BJ (cell line): Measurements from ENCODE around the gene COL4A1. TPM values are rescaled to one million over a fixed set of nuclear protein-coding genes. Genes with fewer than 3 reads are reported as not detected.

ENCODE experiments used
- CTCF ChIA-PET: fragments of 350-600 bp; formaldehyde crosslinking; extraction: SDS; loops from one replicate; lab custom pipeline; 2021; ENCODE audit warnings: antibody characterized with exemption, inconsistent platforms; lab: Yijun Ruan, JAX
- POLR2A ChIA-PET: fragments of 300-600 bp; sonication (Branson Sonifier 250); formaldehyde crosslinking; extraction: SDS; loops from one replicate; lab custom pipeline; 2021; ENCODE audit warnings: antibody characterized with exemption; lab: Charles Lee
- DNase-seq: peaks from one replicate; pipeline ENCODE4 v3.0.0-alpha.2; 2011; ENCODE audit warnings: low read depth
- H3K27me3 ChIP-seq: 2 replicates; pipeline ENCODE4 v1.6.0; 2011; ENCODE audit warnings: low read length; ENCODE audit not compliant: control insufficient read depth, insufficient read depth
- H3K36me3 ChIP-seq: 2 replicates; pipeline ENCODE4 v1.5.1; 2011; ENCODE audit warnings: low read length; ENCODE audit not compliant: control insufficient read depth, insufficient read depth
- H3K4me3 ChIP-seq: 2 replicates; pipeline ENCODE4 v1.5.1; 2011; ENCODE audit warnings: low read depth, mild to moderate bottlenecking, control low read depth, low read length
- CTCF ChIP-seq: IDR thresholded peaks from 2 replicates; pipeline ENCODE4 v1.5.1; 2011; ENCODE audit warnings: low read depth, mild to moderate bottlenecking, control low read depth, inconsistent platforms, low read length, moderate library complexity; ENCODE audit not compliant: insufficient read depth
- polyA plus RNA-seq: library from polyadenylated mRNA; depleted of rRNA; stranded (reverse); fragments of >200 nt; gene quantifications from 2 replicates; pipeline ENCODE4 v1.2.3, GENCODE V29; 2011

Gene COL4A1
- polyA plus RNA-seq, 1 experiment = 375 TPM

- CTCF ChIA-PET = no interaction called here
- no peak for TF ChIP-seq CTCF
- H3K27me3 ChIP-seq = no peaks in the 10 kb centered on the region
- POLR2A ChIA-PET = no interaction called here
- H3K36me3 ChIP-seq = peaks cover 20% of the 10 kb centered on the region
- DNase-seq = no peak
- H3K4me3 ChIP-seq = no peak overlapping the region
Measured at GRCh38 chr13:110193491-110193890, 113.5 kb downstream of the COL4A1 start.

GRCh38 chr13:110192472-110192871 lies 114.5 kb downstream of the COL4A1 start:
- DNase-seq = no peak
- H3K27me3 ChIP-seq = no peaks in the 10 kb centered on the region
- no peak for TF ChIP-seq CTCF
- CTCF ChIA-PET = no interaction called here
- H3K36me3 ChIP-seq = peaks cover 20% of the 10 kb centered on the region
- no peak overlapping the region for H3K4me3 ChIP-seq
- POLR2A ChIA-PET = no interaction called here

GRCh38 chr13:110187641-110188161 lies 119.3 kb downstream of the COL4A1 start:
- POLR2A ChIA-PET = no interaction called here
- Histone ChIP-seq H3K27me3 (no peaks in the 10 kb centered on the region), H3K4me3 (no peak overlapping the region), H3K36me3 (peaks cover 22% of the 10 kb centered on the region)
- no peak for TF ChIP-seq CTCF
- CTCF ChIA-PET = interaction anchor here (0.9 kb wide), 1 partner anchor 9 kb away, joined by 3 read pairs; no protein-coding TSS in a partner anchor
- DNase-seq = no peak

GRCh38 chr13:110186231-110186855 lies 120.6 kb downstream of the COL4A1 start:
- ChIA-PET POLR2A (no interaction called here), CTCF (no interaction called here)
- TF ChIP-seq CTCF = no peak
- Histone ChIP-seq H3K36me3 (peaks cover 29% of the 10 kb centered on the region), H3K4me3 (no peak overlapping the region), H3K27me3 (no peaks in the 10 kb centered on the region)
- no peak for DNase-seq

- Histone ChIP-seq H3K4me3 (no peak overlapping the region), H3K27me3 (no peaks in the 10 kb centered on the region), H3K36me3 (peaks cover 31% of the 10 kb centered on the region)
- ChIA-PET CTCF (no interaction called here), POLR2A (no interaction called here)
- peak; percentile 59 for DNase-seq
- TF ChIP-seq CTCF = no peak
Measured at GRCh38 chr13:110185696-110186095, 121.3 kb downstream of the COL4A1 start.
